Measurements from ENCODE around the gene SPACA6. TPM values are rescaled to one million over a fixed set of nuclear protein-coding genes. Genes with fewer than 3 reads are reported as not detected.

SPACA6 gene
- total RNA-seq, 1 experiment from 2014 or later = 18.9 TPM

- Histone ChIP-seq H2BK120ac (ENCODE audit: low read depth, low read length, poor library complexity, severe bottlenecking) (no peak overlapping the region), H3K27me3 (ENCODE audit: insufficient read depth, low read length) (peaks cover 6% of the 10 kb centered on the region; the same call in 1 of the 2 replicates), H3K23ac (ENCODE audit: insufficient read length, low read depth, low read length) (no peak overlapping the region), H3K4ac (ENCODE audit: low read depth, low read length) (no peak overlapping the region), H3K4me1 (ENCODE audit: insufficient read depth, low read length) (no peaks in the 10 kb centered on the region), H2BK15ac (ENCODE audit: low read depth, low read length) (no peak overlapping the region), H2BK20ac (ENCODE audit: low read depth, low read length, poor library complexity, severe bottlenecking) (no peak overlapping the region), H3K14ac (ENCODE audit: insufficient read depth, low read length) (no peak overlapping the region), H4K20me1 (ENCODE audit: control insufficient read depth, insufficient read depth, insufficient read length) (no peaks in the 10 kb centered on the region), H3K79me2 (ENCODE audit: insufficient read depth, low read length) (no peaks in the 10 kb centered on the region), H3K9me3 (ENCODE audit: control insufficient read depth, low read depth, low read length) (no peaks in the 10 kb centered on the region), H2BK5ac (ENCODE audit: insufficient read length, low read length) (no peak overlapping the region), H3T11ph (ENCODE audit: low read length) (no peak overlapping the region), H3K9ac (ENCODE audit: extremely low read depth, insufficient read length, low read length) (no peak overlapping the region), H2BK12ac (ENCODE audit: insufficient read length, low read depth, low read length) (no peak overlapping the region), H3K56ac (ENCODE audit: insufficient read length, low read depth, low read length) (no peak overlapping the region), H4K91ac (ENCODE audit: insufficient read length, low read depth, low read length) (no peak overlapping the region), H2AFZ (ENCODE audit: low read length) (no peak overlapping the region), H3K23me2 (ENCODE audit: insufficient read length, low read depth, low read length, poor library complexity, severe bottlenecking) (peaks cover 9% of the 10 kb centered on the region), H3K79me1 (ENCODE audit: insufficient read depth, low read depth, low read length, poor library complexity, severe bottlenecking) (no peaks in the 10 kb centered on the region), H4K8ac (replicated peaks; ENCODE audit: insufficient read length, low read depth, low read length) (no peak overlapping the region), H3K27ac (ENCODE audit: insufficient read length, low read depth, low read length) (no peak overlapping the region), H2AK5ac (ENCODE audit: insufficient read length, low read length) (no peak overlapping the region), H3K18ac (ENCODE audit: insufficient read length, low read depth, low read length) (no peak overlapping the region), H3K4me2 (ENCODE audit: insufficient read depth, insufficient read length, low read length) (no peak overlapping the region), H4K5ac (ENCODE audit: insufficient read length, low read depth, low read length) (no peak overlapping the region)
- H3K4me1 Mint-ChIP-seq = peaks cover 7 to 8% of the 10 kb centered on the region in 2 experiments; a peak in 3 of 4 replicates
- no peak for TF ChIP-seq CTCF (conservative IDR thresholded peaks at IDR 0.05)
- H3K36me3 Mint-ChIP-seq (ENCODE audit: insufficient read depth in 1 of 3, low read depth in 3 of 3) = no peaks in the 10 kb centered on the region
- no peak overlapping the region for H3K27ac Mint-ChIP-seq
- no CpG with 5 or more reads among the region's 3 CpGs for WGBS (ENCODE audit: extremely low coverage, insufficient read length, low lambda C conversion rate)
- no peak overlapping the region for H3K4me3 Mint-ChIP-seq
- peaks cover 0 to 31% of the 10 kb centered on the region in 2 experiments; a peak in 4 of 5 replicates for H3K9me3 Mint-ChIP-seq
- no peak for DNase-seq
- peaks cover 76% of the 10 kb centered on the region for H3K27me3 Mint-ChIP-seq (ENCODE audit: low read depth)
Measured at GRCh38 chr19:51715850-51716249, 22.7 kb downstream of the SPACA6 start.
